HG02571 (cell line): ENCODE measurements around the gene USH1C.

ENCODE experiments used
- ATAC-seq: cut with Tn5 transposase; IDR thresholded peaks from one replicate; pipeline ENCODE4 v1.9.1; 2021; ENCODE audit warnings: mild to moderate bottlenecking, moderate library complexity; ENCODE audit not compliant: unreplicated experiment

The USH1C gene

GRCh38 chr11:17445240-17445795 is 98.9 kb downstream of the USH1C start:
- no peak for ATAC-seq

- no peak for ATAC-seq
Observed at GRCh38 chr11:17443926-17444690, 100.1 kb downstream of the USH1C start.
